Fibroblast of skin of right biceps (primary cell): ENCODE measurements around the gene MFSD11.
A peak's percentile ranks its signal among the peaks of the same experiment; 100 is the strongest.
"Not testable (repeated sequence)": the region's sequence is repeated elsewhere in the genome, so short reads cannot be mapped to it uniquely, and the experiment has no call there.

ENCODE experiments used
- DNase-seq: peaks from one replicate; pipeline ENCODE4 v3.0.0-alpha.2; 2013

MFSD11 gene

DNA sequence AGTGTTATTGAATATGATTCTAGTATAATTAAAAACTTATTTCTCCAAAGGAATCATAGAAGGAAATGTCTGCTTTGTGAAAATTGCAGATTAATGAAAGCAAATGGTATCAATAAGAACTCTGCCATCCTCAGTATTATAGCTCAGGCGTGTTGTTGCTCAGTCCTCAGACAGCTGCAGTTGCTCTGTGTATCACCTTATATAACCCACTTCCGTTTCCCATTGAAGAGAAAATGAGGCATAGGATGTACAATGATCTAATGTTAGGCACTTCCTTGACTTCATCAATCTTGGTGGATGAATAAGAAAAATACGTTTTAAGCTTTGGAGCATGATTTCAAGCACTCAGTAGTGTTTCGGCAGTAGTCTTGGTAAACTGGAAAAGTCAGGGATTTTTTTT lies 14.1 kb downstream of the MFSD11 start:
- peak; percentile 34 for DNase-seq

DNA sequence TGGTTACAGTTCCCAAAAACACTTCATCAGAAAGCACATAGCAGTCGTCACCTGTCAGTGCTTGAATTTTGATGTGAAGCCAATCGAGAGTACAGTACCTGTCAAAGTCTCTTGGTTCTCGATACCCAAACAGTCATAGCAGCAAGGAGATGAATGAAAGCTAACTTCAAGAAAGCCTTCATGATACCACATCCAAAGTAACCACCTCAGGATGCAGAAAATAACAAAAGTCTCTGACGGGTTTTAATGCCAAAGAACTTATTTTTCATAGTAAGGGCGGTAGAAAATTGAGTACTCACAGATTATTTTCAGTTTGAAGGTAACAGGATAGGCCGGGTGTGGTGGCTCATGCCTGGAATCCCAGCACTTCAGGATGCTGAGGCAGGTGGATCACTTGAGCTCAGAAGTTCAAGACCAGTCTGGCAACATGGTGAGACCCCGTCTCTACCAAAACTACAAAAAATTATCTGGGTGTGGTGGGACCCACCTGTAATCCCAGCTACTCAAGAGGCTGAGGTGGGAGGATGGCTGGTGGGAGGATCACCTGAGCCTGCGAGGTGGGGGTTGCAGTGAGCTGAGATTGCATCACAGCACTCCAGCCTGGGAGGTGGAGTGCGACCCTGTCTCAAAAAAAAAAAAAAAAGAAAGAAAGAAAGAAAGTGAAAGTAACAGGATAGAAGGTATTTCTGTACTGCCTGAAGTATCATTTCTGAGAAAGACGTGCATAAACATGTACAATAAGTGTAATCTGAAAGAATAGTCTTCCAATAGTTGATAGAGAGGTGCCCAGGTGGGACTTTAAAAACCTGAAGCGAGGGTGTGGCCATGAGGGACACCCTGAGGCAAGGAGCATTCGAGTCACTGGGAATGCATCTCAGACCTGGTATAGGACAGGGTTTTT lies 15.4 kb downstream of the MFSD11 start:
- no peak for DNase-seq

- no peak for DNase-seq
These were observed 17.4 kb downstream of the MFSD11 start for GRCh38 chr17:76755285-76755684.

DNA sequence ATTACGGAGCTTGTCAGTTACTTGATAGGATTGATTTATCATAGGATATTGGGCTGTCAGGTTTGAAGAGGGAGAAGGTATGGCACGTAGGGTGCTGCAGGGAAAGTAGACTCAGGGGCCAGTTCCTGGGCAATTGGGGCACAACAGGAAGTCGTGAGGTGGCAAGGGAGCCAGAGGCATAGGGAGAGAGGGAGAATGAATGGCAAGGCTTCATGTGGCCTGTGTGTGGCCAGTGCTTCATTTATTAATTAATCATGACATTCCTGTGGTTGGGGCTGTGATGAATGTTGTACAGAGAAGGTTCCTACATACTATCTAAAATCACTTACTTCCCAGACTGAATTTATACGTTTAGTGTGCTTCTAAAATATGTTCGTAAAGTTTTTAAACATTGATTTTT lies 19.3 kb downstream of the MFSD11 start:
- peak; percentile 20 for DNase-seq

- no peak for DNase-seq
These were observed 20.7 kb downstream of the MFSD11 start for GRCh38 chr17:76758570-76758969.

GRCh38 chr17:76772842-76773525 lies 35.1 kb downstream of the MFSD11 start:
- DNase-seq: peak; percentile 94

- DNase-seq: no peak
These were observed 37.2 kb downstream of the MFSD11 start for GRCh38 chr17:76775021-76775600.

DNA sequence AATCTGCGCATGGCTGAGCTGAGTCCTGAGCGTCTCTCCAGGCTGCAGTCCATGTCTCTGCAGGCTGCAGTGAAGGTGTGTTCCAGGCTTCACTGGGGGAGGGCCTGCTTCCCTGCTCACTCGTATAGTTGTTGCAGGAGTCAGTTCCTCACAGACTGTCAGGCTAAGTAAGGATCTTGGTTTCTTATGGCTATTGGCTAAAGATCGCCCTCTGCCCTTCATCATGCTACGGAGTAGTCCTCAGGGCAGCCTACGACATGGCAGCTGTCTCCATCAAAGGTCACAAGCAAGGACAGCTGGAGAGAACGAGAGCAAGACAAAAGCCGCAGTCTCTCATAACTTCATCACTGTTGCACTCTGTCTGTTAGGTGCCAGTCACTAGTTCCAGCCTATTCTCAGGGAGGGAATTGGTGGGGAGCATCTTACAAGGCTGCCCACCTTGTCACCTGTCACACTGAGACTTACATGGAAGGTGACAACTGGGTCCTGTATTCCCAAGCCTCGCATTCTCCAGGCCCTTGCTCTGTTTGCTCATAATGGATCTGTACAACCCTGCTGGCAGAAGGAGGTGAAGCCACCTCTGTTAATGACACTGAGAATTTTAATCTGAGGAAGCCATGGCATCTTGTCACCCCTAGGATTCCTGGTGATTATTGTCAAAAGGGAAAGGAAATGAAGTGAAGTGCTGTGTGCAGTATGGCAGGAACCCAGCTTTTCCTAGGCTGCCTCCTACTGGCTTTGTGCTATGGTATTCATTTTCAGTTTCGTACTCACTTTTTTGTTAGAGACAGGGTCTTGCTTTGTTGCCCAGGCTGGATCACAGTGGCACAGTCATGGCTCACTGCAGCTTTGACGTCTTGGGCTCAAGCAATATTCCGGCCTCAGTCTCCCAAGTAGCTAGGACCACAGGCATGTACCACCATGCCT lies 43.4 kb downstream of the MFSD11 start:
- DNase-seq: no peak

DNA sequence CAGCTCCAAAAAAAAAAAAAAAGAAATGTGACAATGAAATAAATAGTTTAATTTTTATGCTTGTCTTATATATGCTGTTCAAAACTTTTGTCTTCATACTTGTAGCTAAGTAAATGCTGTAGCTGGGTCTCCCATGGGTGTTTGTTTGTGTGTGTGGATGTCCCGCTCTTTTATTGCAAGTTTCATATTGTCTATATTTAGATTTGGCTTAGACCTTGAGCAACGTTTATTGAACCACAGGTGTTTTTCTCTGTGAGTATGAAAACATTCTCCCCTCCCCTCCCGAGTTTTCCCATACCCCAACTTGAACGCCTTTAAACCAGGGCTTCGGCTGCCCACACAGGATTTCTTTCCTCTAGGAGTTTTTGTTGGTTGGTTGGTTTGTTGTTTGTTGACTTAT lies 45.2 kb downstream of the MFSD11 start:
- DNase-seq: no peak

GRCh38 chr17:76784926-76785325 lies 47.0 kb downstream of the MFSD11 start:
- DNase-seq: no peak

- DNase-seq: not testable (repeated sequence)
These were observed 49.9 kb downstream of the MFSD11 start for GRCh38 chr17:76787866-76788265.

DNA sequence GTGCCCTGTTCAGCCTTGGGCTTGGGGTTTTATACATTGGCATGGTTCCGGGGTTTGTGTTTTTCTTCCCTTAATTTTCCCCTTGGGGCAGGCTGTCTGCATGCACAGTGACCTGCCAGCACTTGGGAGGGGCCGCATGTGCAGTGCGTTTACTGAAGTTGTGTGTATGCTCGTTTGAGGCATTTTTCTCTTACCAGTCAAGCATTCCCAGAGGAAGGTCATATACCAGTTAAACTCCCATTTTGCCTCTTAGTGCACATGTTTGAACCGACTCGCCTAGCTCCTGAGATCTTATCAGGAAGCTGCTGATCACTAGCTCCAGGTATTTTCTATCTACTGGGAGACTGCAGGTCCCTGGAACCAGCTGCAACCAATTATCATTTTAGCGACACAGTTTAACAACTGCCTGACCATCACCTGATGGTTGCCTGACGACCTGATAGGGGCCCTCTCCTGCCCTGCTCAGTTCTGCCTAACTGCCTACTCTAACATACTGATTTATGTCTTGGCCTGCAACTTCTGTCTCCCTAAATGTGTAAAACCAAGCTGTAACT lies 51.4 kb downstream of the MFSD11 start:
- DNase-seq: no peak

- peak; percentile 54 for DNase-seq
These were observed 53.4 kb downstream of the MFSD11 start for GRCh38 chr17:76791053-76791980.

DNA sequence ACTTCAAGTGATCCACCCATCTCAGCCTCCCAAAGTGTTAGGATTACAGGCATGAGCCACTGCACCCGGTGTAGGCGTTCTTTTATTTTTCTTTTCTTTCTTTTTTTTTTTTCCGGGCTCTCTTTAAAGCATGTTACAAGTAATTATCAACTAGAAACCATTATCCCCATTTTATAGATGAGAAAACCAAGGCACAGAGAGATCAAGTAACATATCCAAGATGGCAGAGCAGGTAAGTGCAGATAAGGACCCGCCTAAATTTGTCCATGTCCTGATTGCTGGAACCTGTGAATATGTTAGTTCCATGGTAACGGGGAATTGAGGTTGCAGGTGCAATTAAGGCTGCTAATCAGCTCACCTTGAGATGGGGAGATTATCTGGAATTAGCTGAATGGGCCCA lies 54.4 kb downstream of the MFSD11 start:
- no peak for DNase-seq

DNA sequence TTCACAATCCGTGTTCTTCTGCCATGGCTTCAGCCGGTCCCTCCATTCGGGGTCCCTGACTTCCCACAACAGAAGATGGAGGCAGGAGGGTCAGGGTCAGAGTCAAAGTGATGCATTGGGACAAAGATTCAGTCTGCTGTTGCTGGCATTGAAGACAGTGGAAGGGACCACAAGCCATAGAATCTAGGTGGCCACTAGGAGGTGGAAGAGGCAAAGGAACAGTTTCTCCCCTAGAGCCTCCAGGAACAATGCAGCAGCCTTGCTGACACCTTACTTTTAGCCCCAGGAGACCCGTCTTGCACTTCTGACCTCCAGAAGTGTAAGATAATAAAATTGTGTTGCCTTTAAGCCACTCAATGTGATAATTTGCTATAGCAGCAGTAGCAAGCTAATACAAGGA lies 55.9 kb downstream of the MFSD11 start:
- peak; percentile 24 for DNase-seq

DNA sequence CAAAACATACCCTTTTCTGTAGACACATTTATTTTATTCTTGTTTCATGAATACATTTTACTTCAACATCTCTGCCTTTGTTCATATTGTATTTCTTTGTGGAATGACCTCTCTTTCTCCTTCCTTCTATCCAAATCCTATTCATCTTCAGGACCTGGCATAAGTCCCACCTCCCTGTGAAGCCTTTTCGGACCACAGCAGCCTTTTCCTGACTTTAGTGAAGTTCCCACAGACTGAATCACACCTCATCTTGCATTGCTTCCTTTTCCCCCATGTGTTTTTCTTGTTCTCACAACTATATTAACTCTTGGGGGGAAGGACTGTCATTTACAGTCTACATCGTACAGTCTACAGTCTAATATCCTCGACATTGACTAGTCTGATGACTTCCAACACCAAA lies 58.2 kb downstream of the MFSD11 start:
- peak; percentile 15 for DNase-seq

- DNase-seq: no peak
These were observed 59.4 kb downstream of the MFSD11 start for GRCh38 chr17:76797241-76797840.

- DNase-seq: no peak
These were observed 63.8 kb downstream of the MFSD11 start for GRCh38 chr17:76801706-76802105.

GRCh38 chr17:76805319-76805718 lies 67.4 kb downstream of the MFSD11 start:
- DNase-seq: peak; percentile 46

- not testable (repeated sequence) for DNase-seq
These were observed 68.2 kb downstream of the MFSD11 start for GRCh38 chr17:76806151-76806550.

- not testable (repeated sequence) for DNase-seq
These were observed 68.8 kb downstream of the MFSD11 start for GRCh38 chr17:76806767-76807166.
